ENCODE results near the gene PARL. TPM values are rescaled to one million over a fixed set of nuclear protein-coding genes. Genes with fewer than 3 reads are reported as not detected.

PARL gene

GRCh38 chr3:183781246-183781645, 103.4 kb downstream of the PARL start:
- WGBS (ENCODE audit: extremely low coverage, insufficient coverage, low lambda C conversion rate), result no CpG with 5 or more reads among the region's 6 CpGs
- no peaks in the 10 kb centered on the region for H3K79me2 ChIP-seq (ENCODE audit: control insufficient read depth, insufficient read depth, low read length)
- H3K4me3 ChIP-seq (ENCODE audit: low read length), result no peak overlapping the region
- no peak overlapping the region for H2BK5ac ChIP-seq (ENCODE audit: low read length)
- H3K4ac ChIP-seq (ENCODE audit: low read depth, low read length), result no peak overlapping the region
- H2BK120ac ChIP-seq (ENCODE audit: low read depth, low read length), result no peak overlapping the region
- no peak overlapping the region for H3K4me2 ChIP-seq (ENCODE audit: low read length)
- no peaks in the 10 kb centered on the region for H3K27me3 ChIP-seq (ENCODE audit: insufficient read depth, low read length, poor library complexity)
- DNase-seq, result no peak
- H3K79me1 ChIP-seq (ENCODE audit: low read length), result no peaks in the 10 kb centered on the region
- H3K56ac ChIP-seq (ENCODE audit: low read length), result no peak overlapping the region
- H3K9ac ChIP-seq (ENCODE audit: low read length), result no peak overlapping the region
- H2AK5ac ChIP-seq (ENCODE audit: low read length), result no peak overlapping the region
- no peak overlapping the region for H4K5ac ChIP-seq (ENCODE audit: low read length)
- H2BK15ac ChIP-seq (replicated peaks; ENCODE audit: low read depth), result no peak overlapping the region
- no peak overlapping the region for H3K18ac ChIP-seq (ENCODE audit: low read length)
- H3K23ac ChIP-seq (ENCODE audit: low read length), result no peak overlapping the region
- peaks cover 9% of the 10 kb centered on the region for H3K36me3 ChIP-seq (ENCODE audit: control insufficient read depth, insufficient read depth, low read length)
- no peak overlapping the region for H3K27ac ChIP-seq (ENCODE audit: low read depth, low read length)
- H3K4me1 ChIP-seq (ENCODE audit: control insufficient read depth, low read depth, low read length), result no peaks in the 10 kb centered on the region
- no peak overlapping the region for H4K8ac ChIP-seq (ENCODE audit: low read depth, low read length)

GRCh38 chr3:183779896-183780465, 104.7 kb downstream of the PARL start:
- Histone ChIP-seq H4K8ac (ENCODE audit: low read depth, low read length) (no peak overlapping the region), H3K56ac (ENCODE audit: low read length) (no peak overlapping the region), H3K27me3 (ENCODE audit: insufficient read depth, low read length, poor library complexity) (no peaks in the 10 kb centered on the region), H3K79me1 (ENCODE audit: low read length) (no peaks in the 10 kb centered on the region), H2BK120ac (ENCODE audit: low read depth, low read length) (no peak overlapping the region), H3K4me3 (ENCODE audit: low read length) (no peak overlapping the region), H3K36me3 (ENCODE audit: control insufficient read depth, insufficient read depth, low read length) (peaks cover 9% of the 10 kb centered on the region), H3K4ac (ENCODE audit: low read depth, low read length) (no peak overlapping the region), H3K18ac (ENCODE audit: low read length) (no peak overlapping the region), H3K23ac (ENCODE audit: low read length) (no peak overlapping the region), H2BK5ac (ENCODE audit: low read length) (no peak overlapping the region), H2BK15ac (replicated peaks; ENCODE audit: low read depth) (no peak overlapping the region), H3K79me2 (ENCODE audit: control insufficient read depth, insufficient read depth, low read length) (no peaks in the 10 kb centered on the region), H3K4me2 (ENCODE audit: low read length) (no peak overlapping the region), H3K9ac (ENCODE audit: low read length) (no peak overlapping the region), H3K4me1 (ENCODE audit: control insufficient read depth, low read depth, low read length) (no peaks in the 10 kb centered on the region), H2AK5ac (ENCODE audit: low read length) (no peak overlapping the region), H4K5ac (ENCODE audit: low read length) (no peak overlapping the region), H3K27ac (ENCODE audit: low read depth, low read length) (no peak overlapping the region)
- no CpG with 5 or more reads among the region's 14 CpGs for WGBS (ENCODE audit: extremely low coverage, insufficient coverage, low lambda C conversion rate)
- DNase-seq, result no peak

Small RNA genes within 50 kb of the gene (small RNA-seq; reads per million reads assigned to genes)
- gene MIR4448 (ENCODE audit: insufficient read depth), result not detected

Measured in mesendoderm (in vitro differentiated cells).